Dendritic cell treated with granulocyte-macrophage colony-stimulating factor and Interleukin-4, amounts not matched to agents 40 ng/mL and 50 ng/mL, for 4 days (primary cell): Measurements from ENCODE around the gene IL17REL.

Experiments
- H3K27ac Mint-ChIP-seq: one replicate; pipeline ENCODE4 v1.8.0; 2022; ENCODE audit warnings: mild to moderate bottlenecking, mixed read lengths
- H3K27me3 Mint-ChIP-seq: one replicate; pipeline ENCODE4 v1.8.0; 2022; ENCODE audit warnings: mild to moderate bottlenecking, mixed read lengths
- H3K36me3 Mint-ChIP-seq: one replicate; pipeline ENCODE4 v1.8.0; 2022; ENCODE audit warnings: low read depth, mixed read lengths
- H3K4me1 Mint-ChIP-seq: one replicate; pipeline ENCODE4 v1.8.0; 2022; ENCODE audit warnings: low read depth, mixed read lengths
- H3K4me3 Mint-ChIP-seq: one replicate; pipeline ENCODE4 v1.8.0; 2022; ENCODE audit warnings: mild to moderate bottlenecking, moderate library complexity, mixed read lengths
- H3K9me3 Mint-ChIP-seq: one replicate; pipeline ENCODE4 v1.8.0; 2022; ENCODE audit warnings: mixed read lengths
- intact Hi-C: fragments of 100-400 bp; cut with micrococcal nuclease; formaldehyde crosslinking; loops from one replicate; pipeline ENCODE4 v1.15.0; 2022

The IL17REL gene

DNA sequence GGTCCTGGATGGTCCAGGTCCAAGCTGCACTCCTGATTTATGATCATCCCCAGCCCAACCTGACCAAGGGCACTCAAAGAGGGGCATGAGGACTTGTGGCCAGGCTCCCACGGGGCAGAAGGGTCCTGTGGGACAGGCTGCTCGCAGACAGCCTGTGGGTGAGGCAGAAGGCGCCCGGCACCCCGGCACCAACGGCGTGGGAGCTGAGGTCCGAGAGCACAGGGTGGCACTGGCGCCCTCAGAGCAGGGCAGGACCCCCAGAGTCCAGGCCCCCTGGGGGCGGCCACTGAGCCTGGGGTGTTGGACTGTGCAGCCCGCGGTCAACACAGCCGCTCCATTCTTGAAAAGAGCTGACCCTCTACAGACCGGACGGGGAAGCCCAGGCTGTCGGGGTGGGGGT, 3.3 kb downstream of the IL17REL start:
- intact Hi-C loops, result no loop called here
- H3K27me3 Mint-ChIP-seq, result peaks cover 55% of the 10 kb centered on the region
- H3K4me1 Mint-ChIP-seq, result peaks cover 20% of the 10 kb centered on the region
- H3K4me3 Mint-ChIP-seq, result no peak overlapping the region
- H3K27ac Mint-ChIP-seq, result no peak overlapping the region
- H3K9me3 Mint-ChIP-seq, result no peaks in the 10 kb centered on the region
- no peaks in the 10 kb centered on the region for H3K36me3 Mint-ChIP-seq

DNA sequence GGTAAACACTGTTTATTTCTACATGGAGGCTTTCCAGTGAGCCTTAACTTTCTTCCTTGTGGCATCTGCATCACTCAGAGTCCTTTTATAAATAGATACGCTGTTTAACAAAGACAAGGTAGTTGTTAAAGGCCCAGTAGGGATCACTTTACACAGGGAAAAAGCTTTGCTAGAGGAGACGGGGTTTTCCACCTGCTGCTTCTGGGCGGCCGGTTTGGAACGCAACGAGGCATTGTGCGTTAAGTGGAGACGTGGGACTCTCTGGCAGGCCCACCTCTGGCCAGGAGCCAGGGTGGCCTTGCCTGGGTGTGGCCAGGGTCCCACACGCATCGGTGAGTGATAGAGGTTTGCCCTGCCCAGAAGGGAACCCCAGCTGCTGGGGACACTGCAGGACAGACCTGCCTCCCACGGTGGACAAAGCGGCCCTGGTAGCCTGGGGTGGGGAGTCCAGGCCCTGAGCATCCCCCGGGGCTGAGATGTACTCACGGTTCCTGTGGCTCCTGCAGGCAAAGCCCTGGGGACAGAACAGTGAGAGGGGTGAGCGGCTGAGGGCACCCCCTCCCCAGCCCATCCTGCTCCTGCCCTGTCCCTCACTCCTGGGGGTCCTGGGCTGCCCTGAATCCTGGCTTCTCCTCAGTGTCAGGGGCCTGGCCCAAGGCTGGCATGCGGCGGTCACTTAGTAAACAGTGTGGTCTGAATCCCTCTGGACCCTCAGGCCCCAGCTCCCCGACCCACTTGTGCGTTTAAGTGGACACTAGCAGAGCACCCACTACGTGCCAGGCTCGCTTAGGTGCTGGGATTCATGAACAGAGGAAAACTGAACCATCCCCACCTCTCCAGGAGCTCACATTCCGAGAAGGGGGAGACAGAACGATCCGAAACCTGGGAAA, 4.2 kb downstream of the IL17REL start:
- intact Hi-C loops, result no loop called here
- no peak overlapping the region for H3K4me3 Mint-ChIP-seq
- no peaks in the 10 kb centered on the region for H3K9me3 Mint-ChIP-seq
- H3K27ac Mint-ChIP-seq, result no peak overlapping the region
- no peaks in the 10 kb centered on the region for H3K36me3 Mint-ChIP-seq
- peaks cover 46% of the 10 kb centered on the region for H3K27me3 Mint-ChIP-seq
- H3K4me1 Mint-ChIP-seq, result peaks cover 20% of the 10 kb centered on the region

DNA sequence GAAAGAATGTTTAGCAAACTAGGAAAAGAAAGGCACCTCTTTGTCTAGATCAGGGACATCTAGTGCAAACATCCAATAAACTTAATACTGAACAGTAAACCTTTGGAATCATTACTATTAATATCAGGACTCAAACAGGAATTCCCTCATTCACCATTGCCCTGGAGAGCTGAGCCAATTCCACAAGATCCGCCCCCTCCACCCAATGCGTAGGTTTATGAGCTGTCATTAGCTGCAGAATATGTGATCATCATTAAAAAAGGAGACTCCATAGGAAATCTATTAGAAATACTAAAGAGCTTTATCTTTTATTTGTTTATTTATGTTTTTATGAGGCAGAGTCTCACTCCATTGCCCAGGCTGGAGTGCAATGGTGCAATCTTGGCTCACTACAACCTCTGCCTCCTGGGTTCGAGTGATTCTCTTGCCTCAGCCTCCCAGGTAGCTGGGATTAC, 5.5 kb downstream of the IL17REL start:
- Mint-ChIP-seq H3K9me3 (no peaks in the 10 kb centered on the region), H3K36me3 (no peaks in the 10 kb centered on the region), H3K27me3 (peaks cover 38% of the 10 kb centered on the region), H3K4me1 (peaks cover 20% of the 10 kb centered on the region), H3K4me3 (no peak overlapping the region), H3K27ac (no peak overlapping the region)
- intact Hi-C loops, result no loop called here

DNA sequence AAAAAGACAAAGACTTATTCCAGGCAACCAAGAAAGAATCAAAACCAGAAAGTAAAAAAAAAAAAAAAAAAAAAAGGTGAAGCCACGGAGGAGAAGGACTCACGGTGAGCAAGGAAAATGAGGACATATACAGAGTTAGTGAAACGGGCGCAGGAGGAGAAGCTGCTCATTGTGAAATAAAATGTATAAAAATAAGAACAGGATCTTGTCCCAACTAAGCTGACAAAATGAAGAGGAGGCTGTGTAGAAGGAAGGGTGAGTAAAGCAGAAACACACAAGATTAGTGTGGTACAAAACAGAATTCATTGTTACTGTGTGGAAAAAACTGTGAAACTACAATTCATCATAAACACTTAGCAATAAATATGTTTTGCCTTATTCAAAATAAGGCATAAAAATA, 7.6 kb downstream of the IL17REL start:
- Mint-ChIP-seq H3K4me3 (no peak overlapping the region), H3K27ac (no peak overlapping the region), H3K27me3 (peaks cover 28% of the 10 kb centered on the region), H3K9me3 (no peaks in the 10 kb centered on the region), H3K36me3 (no peaks in the 10 kb centered on the region), H3K4me1 (peaks cover 12% of the 10 kb centered on the region)
- intact Hi-C loops, result no loop called here

DNA sequence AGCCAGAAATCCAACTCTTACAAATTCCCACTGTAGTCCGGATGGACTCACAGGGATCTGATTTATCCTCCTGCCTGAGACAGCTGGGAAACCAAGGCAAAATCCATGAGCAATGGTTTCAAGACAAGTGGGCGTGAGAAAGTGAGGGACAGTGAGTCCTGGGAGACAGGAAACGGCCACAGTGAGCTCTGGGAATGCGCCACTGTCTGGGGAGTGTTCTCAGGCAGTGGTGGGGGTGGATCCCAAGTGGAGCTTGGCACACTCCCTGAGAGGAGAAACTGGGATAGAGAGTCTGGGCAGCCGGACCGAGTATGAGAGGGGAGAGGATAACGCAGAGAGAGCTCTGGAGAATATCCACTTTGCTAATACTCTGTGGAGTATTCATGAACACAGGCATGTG, 9.8 kb downstream of the IL17REL start:
- Mint-ChIP-seq H3K4me1 (peaks cover 22% of the 10 kb centered on the region), H3K27me3 (peaks cover 30% of the 10 kb centered on the region), H3K36me3 (no peaks in the 10 kb centered on the region), H3K4me3 (no peak overlapping the region), H3K27ac (no peak overlapping the region), H3K9me3 (no peaks in the 10 kb centered on the region)
- intact Hi-C loops, result no loop called here

DNA sequence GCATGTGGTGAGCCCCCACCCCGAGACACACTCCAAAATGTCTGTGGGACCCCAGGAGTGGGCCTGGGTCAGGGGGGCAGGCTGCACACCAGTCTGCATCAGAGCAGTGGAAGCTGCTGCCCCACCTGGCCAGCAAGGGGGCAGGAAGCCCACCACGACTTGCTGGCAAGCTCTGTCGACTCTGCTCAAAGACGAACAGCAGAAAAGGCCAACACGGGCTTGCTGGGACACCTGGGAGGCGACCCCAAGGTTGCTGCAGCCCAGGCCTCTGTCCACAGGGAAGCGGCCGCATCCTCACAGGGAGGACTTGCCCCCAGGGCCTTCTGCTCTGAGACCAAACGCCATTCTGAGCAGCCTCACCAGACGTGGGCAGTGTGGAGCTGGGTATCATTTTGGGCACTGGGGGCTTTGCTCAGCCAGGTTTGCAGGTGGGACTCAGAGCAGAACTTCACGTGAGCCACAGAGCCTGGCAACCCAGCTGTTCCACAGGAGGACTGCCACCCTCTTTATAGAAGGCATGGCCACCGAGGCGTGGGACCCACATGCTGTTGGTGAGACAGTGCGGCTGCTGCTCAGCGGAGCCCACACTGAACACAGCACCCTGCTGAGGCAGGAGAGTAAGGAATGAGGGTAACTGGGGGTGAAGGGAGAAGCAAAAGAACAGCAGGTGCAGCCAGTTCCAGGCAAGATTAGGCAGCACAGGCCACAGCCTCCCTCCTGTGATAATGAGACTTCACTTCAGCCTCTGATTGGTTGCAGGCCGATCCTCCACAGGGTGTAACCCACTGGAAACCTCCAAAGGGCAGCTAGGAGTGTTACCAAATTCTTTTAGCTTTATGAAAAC, 11.0 kb downstream of the IL17REL start:
- Mint-ChIP-seq H3K27me3 (peaks cover 30% of the 10 kb centered on the region), H3K9me3 (no peaks in the 10 kb centered on the region), H3K36me3 (no peaks in the 10 kb centered on the region), H3K4me1 (peaks cover 23% of the 10 kb centered on the region), H3K27ac (no peak overlapping the region), H3K4me3 (no peak overlapping the region)
- intact Hi-C loops, result no loop called here

DNA sequence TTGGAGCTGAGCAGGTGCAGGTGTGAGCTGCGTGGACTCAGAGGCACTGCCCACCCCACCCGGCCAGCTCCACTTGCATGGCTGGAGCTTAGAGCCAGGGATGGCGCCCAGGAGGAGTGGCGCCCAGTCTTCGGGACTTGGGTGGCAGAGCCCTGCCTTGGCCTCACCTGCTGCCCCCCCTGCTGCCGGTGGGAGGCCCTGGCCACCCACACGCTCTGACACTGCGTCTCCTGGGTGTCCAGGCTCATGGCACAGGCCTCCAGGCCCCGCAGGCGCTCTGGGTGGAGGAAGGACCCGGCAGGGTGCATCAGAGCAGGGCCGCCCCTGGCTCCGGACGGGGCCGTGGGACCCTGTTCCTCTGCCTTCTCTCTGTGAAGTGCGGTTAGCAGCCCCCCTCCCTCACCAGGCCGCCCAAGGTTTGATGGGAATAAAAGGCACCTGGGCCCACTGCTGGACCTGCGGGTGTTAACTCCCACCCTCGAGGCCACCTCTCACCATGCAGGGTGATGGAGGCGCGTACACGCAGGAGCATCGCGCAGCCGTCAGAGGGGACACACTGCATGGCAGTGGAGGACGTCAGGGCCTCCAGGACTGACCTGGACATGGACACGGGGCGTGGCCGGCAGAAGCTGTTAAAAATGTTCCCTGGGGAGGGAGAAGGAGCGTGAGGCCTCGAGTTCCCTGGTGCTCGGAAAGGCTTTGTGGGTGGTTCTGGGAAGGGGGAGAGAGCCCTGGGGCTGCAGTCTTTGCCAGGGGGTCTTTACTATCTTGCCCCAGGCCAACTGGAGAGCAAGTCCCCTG, 11.8 kb downstream of the IL17REL start:
- Mint-ChIP-seq H3K27me3 (peaks cover 30% of the 10 kb centered on the region), H3K4me3 (no peak overlapping the region), H3K4me1 (peaks cover 28% of the 10 kb centered on the region), H3K9me3 (no peaks in the 10 kb centered on the region), H3K27ac (no peak overlapping the region), H3K36me3 (no peaks in the 10 kb centered on the region)
- intact Hi-C loops, result no loop called here

DNA sequence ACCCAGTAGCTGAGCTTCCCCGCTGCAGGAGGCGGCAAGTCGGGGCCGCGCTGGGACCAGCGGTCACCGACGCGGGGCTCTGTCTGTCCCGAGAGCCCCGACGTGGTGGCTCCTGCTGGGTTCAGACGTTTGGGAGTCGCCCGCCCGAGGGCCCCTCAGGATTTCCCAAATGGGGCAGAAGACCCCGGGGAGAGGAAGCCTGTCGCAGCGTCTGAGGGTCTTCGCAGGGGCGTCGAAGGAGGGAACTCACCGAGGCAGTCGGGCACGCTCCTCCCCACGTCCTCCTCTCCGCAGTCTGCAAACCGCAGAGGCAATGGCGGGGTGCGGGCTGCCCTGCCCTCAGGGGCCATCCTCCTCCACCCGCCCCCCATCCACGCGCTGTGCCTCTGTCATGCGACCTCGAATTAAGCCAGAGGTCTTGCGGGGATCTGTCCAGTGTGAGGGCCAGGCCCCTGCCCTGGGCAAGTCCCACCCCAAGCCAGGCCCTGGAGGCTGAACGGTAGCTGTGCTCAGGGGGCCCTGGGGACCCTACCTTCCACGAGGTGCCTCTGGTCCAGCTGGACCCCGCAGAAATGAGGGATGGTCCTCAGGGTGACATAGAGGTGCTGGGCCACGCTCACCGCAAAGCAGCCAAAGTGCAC, 12.5 kb downstream of the IL17REL start:
- Mint-ChIP-seq H3K4me3 (peak overlapping the region; percentile 41), H3K27ac (no peak overlapping the region), H3K36me3 (no peaks in the 10 kb centered on the region), H3K4me1 (peaks cover 24% of the 10 kb centered on the region), H3K27me3 (peaks cover 30% of the 10 kb centered on the region), H3K9me3 (no peaks in the 10 kb centered on the region)
- intact Hi-C loops, result no loop called here

DNA sequence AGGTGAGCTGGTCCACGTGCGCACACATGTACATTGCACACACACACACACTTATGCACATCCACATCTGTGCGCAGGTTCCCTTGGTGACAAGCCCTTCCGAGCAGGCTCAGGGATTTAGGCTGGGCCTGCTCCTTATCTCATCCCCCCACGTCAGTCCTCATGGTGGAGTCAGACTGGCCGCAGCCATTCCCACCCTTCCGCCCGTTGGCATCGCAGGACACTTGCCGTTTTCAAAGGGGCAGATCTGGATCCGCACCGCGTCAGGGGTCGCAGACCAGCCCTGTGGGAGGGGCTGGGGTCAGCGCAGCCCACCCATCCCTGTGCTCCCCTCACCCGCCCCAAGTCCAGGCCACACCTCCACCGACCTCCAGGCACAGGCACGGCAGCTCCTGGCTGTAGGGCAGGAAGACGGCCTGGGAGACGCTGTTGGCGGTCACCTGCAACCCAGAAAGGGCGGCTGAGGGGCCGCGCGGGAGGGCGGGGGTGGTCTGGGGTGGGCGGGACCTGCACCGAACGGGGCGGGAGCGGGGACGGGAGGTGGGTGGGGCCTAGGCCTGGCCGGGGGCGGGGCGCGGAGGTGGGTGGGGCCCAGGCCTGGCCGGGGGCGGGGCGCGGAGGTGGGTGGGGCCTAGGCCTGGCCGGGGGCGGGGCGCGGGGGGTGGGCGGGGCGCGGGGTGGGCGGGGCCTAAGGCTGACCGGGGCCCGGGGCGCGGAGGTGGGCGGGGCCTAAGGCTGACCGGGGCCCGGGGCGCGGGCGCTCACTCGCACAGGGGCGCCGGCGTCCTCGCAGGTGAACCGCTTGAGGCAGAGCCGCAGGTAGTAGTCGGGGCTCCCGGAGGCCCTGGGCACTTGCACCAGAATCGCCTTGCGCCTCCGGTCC, 13.3 kb downstream of the IL17REL start:
- H3K27ac Mint-ChIP-seq, result no peak overlapping the region
- H3K9me3 Mint-ChIP-seq, result no peaks in the 10 kb centered on the region
- intact Hi-C loops, result no loop called here
- H3K4me3 Mint-ChIP-seq, result peak overlapping the region; percentile 41
- H3K4me1 Mint-ChIP-seq, result peaks cover 16% of the 10 kb centered on the region
- H3K36me3 Mint-ChIP-seq, result no peaks in the 10 kb centered on the region
- H3K27me3 Mint-ChIP-seq, result peaks cover 27% of the 10 kb centered on the region

DNA sequence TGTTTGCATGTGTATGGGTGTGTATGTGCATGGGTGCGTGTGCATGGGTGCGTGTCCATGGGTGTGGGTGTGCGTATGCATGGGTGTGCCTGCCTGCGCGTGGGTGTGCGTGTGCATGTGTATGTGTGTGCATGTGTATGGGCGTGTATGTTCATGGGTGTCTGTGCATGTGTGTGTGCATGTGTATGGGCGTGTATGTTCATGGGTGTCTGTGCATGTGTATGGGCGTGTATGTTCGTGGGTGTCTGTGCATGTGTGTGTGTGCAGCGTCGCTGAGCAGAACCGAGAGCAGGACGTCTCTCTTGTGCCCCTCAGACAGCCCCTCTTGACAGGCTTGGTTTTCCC, 13.9 kb downstream of the IL17REL start:
- Mint-ChIP-seq H3K4me3 (no peak overlapping the region), H3K36me3 (no peaks in the 10 kb centered on the region), H3K9me3 (no peaks in the 10 kb centered on the region), H3K4me1 (peaks cover 21% of the 10 kb centered on the region), H3K27ac (no peak overlapping the region), H3K27me3 (peaks cover 27% of the 10 kb centered on the region)
- intact Hi-C loops, result no loop called here

DNA sequence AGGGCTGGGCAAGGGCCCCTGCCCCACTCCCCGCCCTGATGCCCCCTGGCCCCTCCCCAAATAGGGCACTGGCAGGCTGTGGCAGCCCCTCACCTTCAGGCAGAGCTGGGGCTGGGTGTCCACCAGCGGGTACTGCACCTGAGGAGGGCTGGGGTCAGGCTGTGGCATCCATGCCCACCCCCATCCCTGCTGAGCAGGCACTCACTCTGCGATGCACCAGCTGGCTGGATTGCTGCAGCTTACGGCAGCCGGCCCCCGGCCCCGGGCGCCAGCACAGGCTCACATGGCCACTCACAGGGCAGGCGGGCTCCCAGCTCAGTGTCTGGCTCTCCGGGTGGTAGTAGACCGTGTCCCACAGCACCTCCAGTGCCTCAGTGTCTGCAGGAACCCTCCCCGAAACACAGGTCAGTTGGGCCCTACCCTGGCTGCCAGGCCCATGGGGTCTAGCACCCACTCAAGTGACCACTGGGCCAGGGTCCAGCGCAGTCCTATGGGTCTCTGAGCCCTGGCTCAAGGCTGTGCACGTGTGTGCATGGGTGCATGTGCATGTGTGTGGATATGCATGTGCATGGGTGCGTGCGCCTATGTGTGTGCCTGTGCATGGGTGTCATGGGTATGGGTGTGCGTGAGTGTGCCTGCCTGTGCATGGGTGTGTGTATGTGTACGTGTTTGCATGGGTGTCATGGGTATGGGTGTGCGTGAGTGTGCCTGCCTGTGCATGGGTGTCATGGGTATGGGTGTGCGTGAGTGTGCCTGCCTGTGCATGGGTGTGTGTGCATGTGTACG, 14.4 kb downstream of the IL17REL start:
- intact Hi-C loops, result no loop called here
- Mint-ChIP-seq H3K9me3 (no peaks in the 10 kb centered on the region), H3K27me3 (peaks cover 27% of the 10 kb centered on the region), H3K4me1 (peaks cover 25% of the 10 kb centered on the region), H3K36me3 (no peaks in the 10 kb centered on the region), H3K27ac (no peak overlapping the region), H3K4me3 (no peak overlapping the region)

DNA sequence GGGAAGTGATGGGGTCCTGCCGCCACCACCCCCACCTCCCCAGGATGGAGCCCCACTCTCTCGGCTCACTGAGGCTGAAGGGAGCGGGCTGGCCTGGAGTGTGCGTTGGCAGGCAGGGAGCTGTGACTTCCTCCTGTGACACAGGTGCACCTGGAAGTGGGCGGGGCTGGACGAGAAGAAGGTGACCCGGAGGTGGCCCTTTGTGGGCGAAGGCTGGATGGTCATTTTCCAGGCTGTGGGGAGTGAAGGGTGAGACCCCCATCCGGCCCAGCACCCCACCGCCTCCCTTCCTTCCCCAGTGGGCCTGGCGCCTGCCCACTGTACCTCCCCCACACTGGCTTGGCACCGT, 15.3 kb downstream of the IL17REL start:
- peaks cover 30% of the 10 kb centered on the region for H3K4me1 Mint-ChIP-seq
- H3K36me3 Mint-ChIP-seq, result no peaks in the 10 kb centered on the region
- intact Hi-C loops, result no loop called here
- no peak overlapping the region for H3K27ac Mint-ChIP-seq
- H3K4me3 Mint-ChIP-seq, result no peak overlapping the region
- H3K9me3 Mint-ChIP-seq, result no peaks in the 10 kb centered on the region
- H3K27me3 Mint-ChIP-seq, result peaks cover 28% of the 10 kb centered on the region
